AG09319 (cell line): ENCODE results near the gene NUDCD3.

Source experiments
- DNase-seq: peaks from one replicate; pipeline ENCODE4 v3.0.0-alpha.2; 2010; ENCODE audit warnings: low read depth; ENCODE audit errors: extremely low read depth
- CTCF ChIP-seq: IDR thresholded peaks from 2 replicates; pipeline ENCODE4 v1.5.1; 2011; ENCODE audit warnings: low read depth, mild to moderate bottlenecking, inconsistent platforms, low read length, moderate library complexity

The NUDCD3 gene

GRCh38 chr7:44455155-44455554 is 35.3 kb downstream of the NUDCD3 start:
- no peak for TF ChIP-seq CTCF

GRCh38 chr7:44454348-44454747 is 36.1 kb downstream of the NUDCD3 start:
- no peak for DNase-seq
- TF ChIP-seq CTCF, result no peak

More at GRCh38 chr7:44455155-44455554, 35.3 kb downstream of the NUDCD3 start:
- no peak for DNase-seq

- no peak for DNase-seq
- no peak for TF ChIP-seq CTCF
Measured at GRCh38 chr7:44451123-44451522, 39.3 kb downstream of the NUDCD3 start.

- no peak for TF ChIP-seq CTCF
- DNase-seq, result peak; percentile 11
Measured at GRCh38 chr7:44449584-44449928, 40.9 kb downstream of the NUDCD3 start.

- no peak for DNase-seq
- TF ChIP-seq CTCF, result no peak
Measured at GRCh38 chr7:44448922-44449583, 41.4 kb downstream of the NUDCD3 start.

- no peak for DNase-seq
- TF ChIP-seq CTCF, result no peak
Measured at GRCh38 chr7:44447874-44448425, 42.5 kb downstream of the NUDCD3 start.

- no peak for TF ChIP-seq CTCF
- no peak for DNase-seq
Measured at GRCh38 chr7:44445986-44446671, 44.3 kb downstream of the NUDCD3 start.
